Measurements from ENCODE around the gene JAZF1. TPM values are rescaled to one million over a fixed set of nuclear protein-coding genes. Genes with fewer than 3 reads are reported as not detected.

Gene JAZF1
- total RNA-seq, 1 experiment from 2014 or later, result 0.90 TPM

GRCh38 chr7:28183627-28184026 is 3.0 kb upstream of the JAZF1 start:
- Histone ChIP-seq H3K4me3 (no peak overlapping the region), H3K79me2 (ENCODE audit: low read depth) (no peaks in the 10 kb centered on the region), H3K27ac (no peak overlapping the region), H3K27me3 (ENCODE audit: insufficient read depth, low read depth) (no peaks in the 10 kb centered on the region), H3K36me3 (ENCODE audit: low read depth) (no peaks in the 10 kb centered on the region), H3K9me2 (ENCODE audit: insufficient read depth) (no peaks in the 10 kb centered on the region), H2AFZ (no peak overlapping the region), H3K4me1 (replicated peaks; ENCODE audit: insufficient read depth) (peaks cover 5% of the 10 kb centered on the region; the same call in 1 of the 2 replicates), H4K20me1 (ENCODE audit: insufficient read depth) (no peaks in the 10 kb centered on the region), H3F3A (ENCODE audit: insufficient read depth, low read depth) (peaks cover 14% of the 10 kb centered on the region; the same call in 1 of the 2 replicates), H3K9me3 (ENCODE audit: insufficient read depth, low read depth) (no peaks in the 10 kb centered on the region), H3K4me2 (no peak overlapping the region)
- intact Hi-C loops (cut with micrococcal nuclease; ENCODE audit: unreplicated experiment), result no loop called here
- no peak for TF ChIP-seq CTCF (conservative IDR thresholded peaks at IDR 0.05)
- no peak for TF ChIP-seq EZH2 (IDR thresholded peaks at IDR 0.05; ENCODE audit: low read depth)
- POLR2A ChIA-PET (ENCODE audit: unreplicated experiment), result no interaction called here
- DNase-seq, result no peak
- no TSS peak for BruUV-seq (replicated peaks)
- CTCF ChIA-PET, result no interaction called here

- CTCF ChIA-PET, result no interaction called here
- H3K9me2 ChIP-seq (ENCODE audit: insufficient read depth), result no peaks in the 10 kb centered on the region
Measured at GRCh38 chr7:28182071-28182471, 1.5 kb upstream of the JAZF1 start.

GRCh38 chr7:28181416-28181815 is 821 bp upstream of the JAZF1 start:
- no peaks in the 10 kb centered on the region for H3K27me3 ChIP-seq (ENCODE audit: insufficient read depth, low read depth)
- H3F3A ChIP-seq (ENCODE audit: insufficient read depth, low read depth), result peaks cover 21% of the 10 kb centered on the region; the same call in 1 of the 2 replicates
- H3K4me1 ChIP-seq (replicated peaks; ENCODE audit: insufficient read depth), result peaks cover 5% of the 10 kb centered on the region; the same call in 1 of the 2 replicates
- TF ChIP-seq EZH2 (IDR thresholded peaks at IDR 0.05; ENCODE audit: low read depth), result no peak
- TF ChIP-seq CTCF (conservative IDR thresholded peaks at IDR 0.05), result no peak
- no peak overlapping the region for H3K27ac ChIP-seq
- no peak overlapping the region for H2AFZ ChIP-seq
- H3K36me3 ChIP-seq (ENCODE audit: low read depth), result no peaks in the 10 kb centered on the region
- H3K79me2 ChIP-seq (ENCODE audit: low read depth), result no peaks in the 10 kb centered on the region
- no peaks in the 10 kb centered on the region for H3K9me2 ChIP-seq (ENCODE audit: insufficient read depth)
- no peak overlapping the region for H3K4me3 ChIP-seq
- ChIA-PET CTCF (interaction anchor here (0.6 kb wide), 1 partner anchor 14 kb away, joined by 3 read pairs; no protein-coding TSS in a partner anchor), POLR2A (ENCODE audit: unreplicated experiment) (no interaction called here)
- H4K20me1 ChIP-seq (ENCODE audit: insufficient read depth), result no peaks in the 10 kb centered on the region
- BruUV-seq (replicated peaks), result no TSS peak
- intact Hi-C loops (cut with micrococcal nuclease; ENCODE audit: unreplicated experiment), result no loop called here
- no peaks in the 10 kb centered on the region for H3K9me3 ChIP-seq (ENCODE audit: insufficient read depth, low read depth)
- peak overlapping the region; percentile 78 for H3K4me2 ChIP-seq
- no peak for DNase-seq

More at GRCh38 chr7:28182071-28182471, 1.5 kb upstream of the JAZF1 start:
- no peaks in the 10 kb centered on the region for H3K79me2 ChIP-seq (ENCODE audit: low read depth)
- no peak for DNase-seq
- H3K27me3 ChIP-seq (ENCODE audit: insufficient read depth, low read depth), result no peaks in the 10 kb centered on the region
- no peak overlapping the region for H3K4me2 ChIP-seq
- H3K36me3 ChIP-seq (ENCODE audit: low read depth), result no peaks in the 10 kb centered on the region
- no TSS peak for BruUV-seq (replicated peaks)
- peaks cover 5% of the 10 kb centered on the region; the same call in 1 of the 2 replicates for H3K4me1 ChIP-seq (replicated peaks; ENCODE audit: insufficient read depth)
- H3K27ac ChIP-seq, result no peak overlapping the region
- peaks cover 21% of the 10 kb centered on the region; the same call in 1 of the 2 replicates for H3F3A ChIP-seq (ENCODE audit: insufficient read depth, low read depth)
- no peak overlapping the region for H2AFZ ChIP-seq
- H3K4me3 ChIP-seq, result no peak overlapping the region
- no peaks in the 10 kb centered on the region for H4K20me1 ChIP-seq (ENCODE audit: insufficient read depth)
- intact Hi-C loops (cut with micrococcal nuclease; ENCODE audit: unreplicated experiment), result no loop called here
- H3K9me3 ChIP-seq (ENCODE audit: insufficient read depth, low read depth), result no peaks in the 10 kb centered on the region
- TF ChIP-seq CTCF (conservative IDR thresholded peaks at IDR 0.05) (no peak), EZH2 (IDR thresholded peaks at IDR 0.05; ENCODE audit: low read depth) (no peak)
- POLR2A ChIA-PET (ENCODE audit: unreplicated experiment), result no interaction called here

All from PC-9 (cell line).